ENCODE results near the gene TNRC6B.

GRCh38 chr22:40200795-40201530, 23.2 kb downstream of the TNRC6B start:
- TF ChIP-seq, protein P1, sequence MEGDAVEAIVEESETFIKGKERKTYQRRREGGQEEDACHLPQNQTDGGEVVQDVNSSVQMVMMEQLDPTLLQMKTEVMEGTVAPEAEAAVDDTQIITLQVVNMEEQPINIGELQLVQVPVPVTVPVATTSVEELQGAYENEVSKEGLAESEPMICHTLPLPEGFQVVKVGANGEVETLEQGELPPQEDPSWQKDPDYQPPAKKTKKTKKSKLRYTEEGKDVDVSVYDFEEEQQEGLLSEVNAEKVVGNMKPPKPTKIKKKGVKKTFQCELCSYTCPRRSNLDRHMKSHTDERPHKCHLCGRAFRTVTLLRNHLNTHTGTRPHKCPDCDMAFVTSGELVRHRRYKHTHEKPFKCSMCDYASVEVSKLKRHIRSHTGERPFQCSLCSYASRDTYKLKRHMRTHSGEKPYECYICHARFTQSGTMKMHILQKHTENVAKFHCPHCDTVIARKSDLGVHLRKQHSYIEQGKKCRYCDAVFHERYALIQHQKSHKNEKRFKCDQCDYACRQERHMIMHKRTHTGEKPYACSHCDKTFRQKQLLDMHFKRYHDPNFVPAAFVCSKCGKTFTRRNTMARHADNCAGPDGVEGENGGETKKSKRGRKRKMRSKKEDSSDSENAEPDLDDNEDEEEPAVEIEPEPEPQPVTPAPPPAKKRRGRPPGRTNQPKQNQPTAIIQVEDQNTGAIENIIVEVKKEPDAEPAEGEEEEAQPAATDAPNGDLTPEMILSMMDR (IDR thresholded peaks at IDR 0.05; ENCODE audit: poor library complexity): no peak
- no peak for TF ChIP-seq EZH2 (IDR thresholded peaks at IDR 0.05; ENCODE audit: borderline replicate concordance)
